Esophagus squamous epithelium (tissue), 4 donors: ENCODE measurements around the gene CNOT6.

Experiments
- POLR2A ChIP-seq, 4 donors: fragments of 450-650 bp; IDR thresholded peaks; one replicate each; pipeline ENCODE4 v1.6.1; 2017; ENCODE audit warnings: antibody characterized with exemption in 4 of 4, mild to moderate bottlenecking in 4 of 4, moderate library complexity in 3 of 4
- TF ChIP-seq, protein P1 (sequence below), 6 experiments: fragments of 450-650 bp in 4 of 6; fragments of 200-600 bp in 2 of 6; sonication (generic) in 2 of 6; IDR thresholded peaks; one replicate each; pipeline ENCODE4 v1.5.1; 2016 to 2019; ENCODE audit warnings: antibody characterized with exemption in 6 of 6, mild to moderate bottlenecking in 4 of 6, moderate library complexity in 4 of 6

DNA sequence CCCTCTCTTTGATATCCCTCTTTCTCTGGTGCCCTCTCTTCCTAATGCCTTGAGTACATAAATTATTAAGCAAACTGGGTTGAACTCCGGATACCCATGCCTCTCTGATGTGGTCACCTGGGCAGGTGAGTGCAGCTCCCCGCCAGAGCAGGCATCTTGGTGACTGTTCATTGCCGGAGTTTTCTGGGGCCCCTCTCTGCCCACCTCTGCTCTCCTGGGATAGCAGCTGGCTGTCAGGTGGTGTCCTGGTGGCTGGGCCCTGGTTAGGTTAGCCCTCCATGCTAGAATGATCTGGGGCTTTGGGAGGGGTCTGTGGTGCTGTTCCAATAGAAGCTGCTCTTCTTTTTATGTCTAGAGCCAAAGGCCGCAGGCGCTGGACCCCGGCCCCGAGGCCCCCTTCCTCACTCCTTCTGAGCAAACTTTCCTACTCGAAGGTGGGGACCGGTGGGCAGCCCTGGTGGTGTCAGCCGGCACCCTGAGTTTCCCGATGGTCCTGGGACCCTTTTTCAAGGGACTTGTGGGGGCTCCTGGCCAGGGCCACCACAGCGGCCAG is 102.0 kb downstream of the CNOT6 start:
- TF ChIP-seq POLR2A (IDR thresholded peaks at IDR 0.05), result no peak
- TF ChIP-seq, protein P1, sequence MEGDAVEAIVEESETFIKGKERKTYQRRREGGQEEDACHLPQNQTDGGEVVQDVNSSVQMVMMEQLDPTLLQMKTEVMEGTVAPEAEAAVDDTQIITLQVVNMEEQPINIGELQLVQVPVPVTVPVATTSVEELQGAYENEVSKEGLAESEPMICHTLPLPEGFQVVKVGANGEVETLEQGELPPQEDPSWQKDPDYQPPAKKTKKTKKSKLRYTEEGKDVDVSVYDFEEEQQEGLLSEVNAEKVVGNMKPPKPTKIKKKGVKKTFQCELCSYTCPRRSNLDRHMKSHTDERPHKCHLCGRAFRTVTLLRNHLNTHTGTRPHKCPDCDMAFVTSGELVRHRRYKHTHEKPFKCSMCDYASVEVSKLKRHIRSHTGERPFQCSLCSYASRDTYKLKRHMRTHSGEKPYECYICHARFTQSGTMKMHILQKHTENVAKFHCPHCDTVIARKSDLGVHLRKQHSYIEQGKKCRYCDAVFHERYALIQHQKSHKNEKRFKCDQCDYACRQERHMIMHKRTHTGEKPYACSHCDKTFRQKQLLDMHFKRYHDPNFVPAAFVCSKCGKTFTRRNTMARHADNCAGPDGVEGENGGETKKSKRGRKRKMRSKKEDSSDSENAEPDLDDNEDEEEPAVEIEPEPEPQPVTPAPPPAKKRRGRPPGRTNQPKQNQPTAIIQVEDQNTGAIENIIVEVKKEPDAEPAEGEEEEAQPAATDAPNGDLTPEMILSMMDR (IDR thresholded peaks at IDR 0.05), result no peak
